SK-N-SH treated with all-trans-retinoic acid at 6 μM for 48 hours (cell line): Measurements from ENCODE around the gene TRIM72.

ENCODE experiments used
- ARNTL ChIP-seq: fragments of 450-650 bp; formaldehyde crosslinking; IDR thresholded peaks from 2 replicates; pipeline ENCODE4 v1.5.0; 2020; ENCODE audit warnings: low read depth, mild to moderate bottlenecking, moderate library complexity, borderline replicate concordance
- BACH2 ChIP-seq: fragments of 250-450 bp; sonication (Bioruptor Pico); IDR thresholded peaks from 2 replicates; pipeline ENCODE4 v1.9.0; 2021; ENCODE audit warnings: mild to moderate bottlenecking, borderline replicate concordance
- CREB5 ChIP-seq: fragments of 250-450 bp; sonication (Bioruptor Pico); IDR thresholded peaks from 2 replicates; pipeline ENCODE4 v1.5.1; 2020; ENCODE audit warnings: low read depth, mild to moderate bottlenecking, moderate library complexity
- CSDC2 ChIP-seq: fragments of 250-450 bp; sonication (Bioruptor Pico); IDR thresholded peaks from 2 replicates; pipeline ENCODE4 v1.5.0; 2020; ENCODE audit warnings: mild to moderate bottlenecking, moderate library complexity
- ESRRG ChIP-seq: fragments of 250-450 bp; sonication (Bioruptor Pico); IDR thresholded peaks from 2 replicates; pipeline ENCODE4 v1.6.1; 2021; ENCODE audit warnings: mild to moderate bottlenecking
- GLIS3 ChIP-seq: fragments of 250-450 bp; sonication (Bioruptor Pico); IDR thresholded peaks from 2 replicates; pipeline ENCODE4 v1.5.0; 2020; ENCODE audit warnings: mild to moderate bottlenecking, moderate library complexity
- PATZ1 ChIP-seq: fragments of 250-450 bp; sonication (Bioruptor Pico); IDR thresholded peaks from 2 replicates; pipeline ENCODE4 v1.8.0; 2020; ENCODE audit warnings: mild to moderate bottlenecking, moderate library complexity, borderline replicate concordance
- POU6F1 ChIP-seq: fragments of 250-450 bp; sonication (Bioruptor Pico); IDR thresholded peaks from 2 replicates; pipeline ENCODE4 v1.8.0; 2021; ENCODE audit warnings: low read depth, mild to moderate bottlenecking, moderate library complexity, borderline replicate concordance
- TSHZ2 ChIP-seq: fragments of 250-450 bp; sonication (Bioruptor Pico); IDR thresholded peaks from 2 replicates; pipeline ENCODE4 v1.5.0; 2020; ENCODE audit warnings: mild to moderate bottlenecking, moderate library complexity
- ZFP3 ChIP-seq: fragments of 250-450 bp; sonication (Bioruptor Pico); IDR thresholded peaks from 2 replicates; pipeline ENCODE4 v1.5.0; 2020; ENCODE audit warnings: mild to moderate bottlenecking, moderate library complexity

GRCh38 chr16:31273676-31274075 is 59.8 kb downstream of the TRIM72 start:
- no peak for TF ChIP-seq POU6F1
- TF ChIP-seq PATZ1 (CRISPR knock-in tag), result no peak
- no peak for TF ChIP-seq BACH2 (CRISPR knock-in tag)
- no peak for TF ChIP-seq GLIS3 (CRISPR knock-in tag)
- no peak for TF ChIP-seq ARNTL (CRISPR knock-in tag)
- TF ChIP-seq CREB5 (CRISPR knock-in tag), result no peak
- no peak for TF ChIP-seq ESRRG (CRISPR knock-in tag)
- TF ChIP-seq CSDC2 (CRISPR knock-in tag), result no peak
- TF ChIP-seq ZFP3 (CRISPR knock-in tag), result no peak
- TF ChIP-seq TSHZ2 (CRISPR knock-in tag), result no peak
